ENCODE results near the gene SORCS2. TPM values are rescaled to one million over a fixed set of nuclear protein-coding genes. Genes with fewer than 3 reads are reported as not detected.

The SORCS2 gene
- total and polyA plus RNA-seq, 2 of the 13 experiments (the other 11 are each of a cell fraction or from before 2014, with no cell fraction given): 0.82 to 1.0 TPM

DNA sequence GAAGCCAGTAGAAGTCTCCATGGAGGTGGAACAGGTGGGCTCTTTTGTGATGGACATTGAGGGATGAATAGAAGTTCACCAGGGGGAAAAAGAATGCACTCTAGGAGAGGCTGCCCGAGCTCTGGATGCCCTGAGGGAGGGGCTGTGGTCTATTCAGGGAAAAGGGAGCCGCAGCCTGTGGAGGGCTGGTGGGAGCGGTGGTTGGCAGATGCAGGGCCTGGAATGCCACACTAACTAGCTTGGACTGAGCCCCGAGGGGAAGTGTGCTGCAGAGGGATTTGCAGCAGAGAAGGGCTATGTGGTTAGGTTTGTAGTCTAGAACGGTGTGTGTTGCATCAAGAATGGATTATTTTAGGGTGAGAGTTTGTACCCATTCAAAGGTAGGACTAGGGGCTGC lies 271.9 kb downstream of the SORCS2 start:
- Histone ChIP-seq H3K4me1 (ENCODE audit: insufficient read depth, low read length) (peaks cover 13% of the 10 kb centered on the region), H4K20me1 (ENCODE audit: insufficient read depth, low read length) (no peaks in the 10 kb centered on the region), H3K36me3 (replicated peaks in 1 of 2; ENCODE audit: control insufficient read depth in 1 of 2, insufficient read depth in 2 of 2, low read length in 2 of 2) (no peaks in the 10 kb centered on the region), H3K79me2 (ENCODE audit: insufficient read depth, low read length) (no peaks in the 10 kb centered on the region), H3K9me3 (ENCODE audit: low read length) (no peaks in the 10 kb centered on the region), H3K4me2 (ENCODE audit: low read depth, low read length) (no peak overlapping the region), H3K27ac (ENCODE audit: extremely low read length, insufficient read depth, low read length) (no peak overlapping the region), H3K4me3 (replicated peaks in 1 of 3; ENCODE audit: insufficient read depth in 1 of 3, low read depth in 2 of 3, low read length in 3 of 3) (no peak overlapping the region), H3K9ac (ENCODE audit: insufficient read depth, low read depth, low read length) (no peak overlapping the region), H2AFZ (ENCODE audit: low read length) (no peak overlapping the region), H3K27me3 (ENCODE audit: control insufficient read depth in 1 of 2, insufficient read depth in 2 of 2, low read length in 2 of 2) (peaks cover 4 to 40% of the 10 kb centered on the region in 2 experiments; a peak in 4 of 5 replicates)
- intact Hi-C loops (cut with micrococcal nuclease; ENCODE audit: unreplicated experiment): no loop called here
- TF ChIP-seq, protein P1, sequence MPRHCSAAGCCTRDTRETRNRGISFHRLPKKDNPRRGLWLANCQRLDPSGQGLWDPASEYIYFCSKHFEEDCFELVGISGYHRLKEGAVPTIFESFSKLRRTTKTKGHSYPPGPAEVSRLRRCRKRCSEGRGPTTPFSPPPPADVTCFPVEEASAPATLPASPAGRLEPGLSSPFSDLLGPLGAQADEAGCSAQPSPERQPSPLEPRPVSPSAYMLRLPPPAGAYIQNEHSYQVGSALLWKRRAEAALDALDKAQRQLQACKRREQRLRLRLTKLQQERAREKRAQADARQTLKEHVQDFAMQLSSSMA (CRISPR knock-in tag; IDR thresholded peaks at IDR 0.05): no peak
- no peak for TF ChIP-seq KDM1A (CRISPR knock-in tag; IDR thresholded peaks at IDR 0.05)
- TF ChIP-seq AGO2 (optimal IDR thresholded peaks at IDR 0.05; ENCODE audit: low read depth, low read length): no peak
- TF ChIP-seq, protein P2, sequence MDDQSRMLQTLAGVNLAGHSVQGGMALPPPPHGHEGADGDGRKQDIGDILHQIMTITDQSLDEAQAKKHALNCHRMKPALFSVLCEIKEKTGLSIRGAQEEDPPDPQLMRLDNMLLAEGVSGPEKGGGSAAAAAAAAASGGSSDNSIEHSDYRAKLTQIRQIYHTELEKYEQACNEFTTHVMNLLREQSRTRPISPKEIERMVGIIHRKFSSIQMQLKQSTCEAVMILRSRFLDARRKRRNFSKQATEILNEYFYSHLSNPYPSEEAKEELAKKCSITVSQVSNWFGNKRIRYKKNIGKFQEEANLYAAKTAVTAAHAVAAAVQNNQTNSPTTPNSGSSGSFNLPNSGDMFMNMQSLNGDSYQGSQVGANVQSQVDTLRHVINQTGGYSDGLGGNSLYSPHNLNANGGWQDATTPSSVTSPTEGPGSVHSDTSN (CRISPR knock-in tag; IDR thresholded peaks at IDR 0.05; ENCODE audit: borderline replicate concordance): no peak
- TF ChIP-seq KDM3A (CRISPR knock-in tag; IDR thresholded peaks at IDR 0.05; ENCODE audit: low read depth): no peak
- TF ChIP-seq DNMT3B (CRISPR knock-in tag; conservative IDR thresholded peaks at IDR 0.05): no peak
- no peak for TF ChIP-seq ZNF660 (CRISPR knock-in tag; IDR thresholded peaks at IDR 0.05; ENCODE audit: borderline replicate concordance, low read depth)
- 40% methylated on average over 5 of the region's 5 CpGs for WGBS (ENCODE audit: low lambda C conversion rate)
- FAIRE-seq (no peak), ATAC-seq (no peak), DNase-seq (ENCODE audit: low spot score) (no peak)
- ChIA-PET POLR2A (no interaction called here), CTCF (ENCODE audit: low intra/inter-chr PET ratio, low total read pairs) (no interaction called here)
- BruUV-seq (replicated peaks): no TSS peak
- in situ Hi-C loops (cut with HindIII; ENCODE audit: extremely low pct_ligation_motif_present, low pct_unique_long_range_greater_than_20kb): no loop called here

DNA sequence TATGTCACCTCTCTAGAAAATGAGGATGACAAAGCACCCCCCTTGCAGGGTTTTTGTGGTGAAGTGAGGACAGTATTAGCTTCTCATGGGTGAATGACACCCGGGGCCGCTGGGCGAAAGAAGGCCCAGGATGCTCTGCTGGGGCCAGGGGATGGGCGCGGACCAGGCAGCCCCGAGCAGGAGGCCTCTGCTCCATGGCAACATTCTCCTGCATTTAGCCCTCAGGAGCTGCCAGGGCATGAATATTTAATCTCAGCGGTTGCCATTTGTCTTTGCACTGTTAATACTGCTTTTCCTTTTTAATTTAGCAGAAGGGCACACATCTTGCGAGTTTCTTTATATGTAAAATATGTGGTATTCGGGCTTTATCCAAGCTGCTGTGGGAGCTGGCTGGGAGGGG lies 272.7 kb downstream of the SORCS2 start:
- peaks cover 13% of the 10 kb centered on the region for H3K4me1 ChIP-seq (ENCODE audit: insufficient read depth, low read length)
- H3K9me3 ChIP-seq (ENCODE audit: low read length): no peaks in the 10 kb centered on the region
- CTCF ChIA-PET (ENCODE audit: low intra/inter-chr PET ratio, low total read pairs): no interaction called here
- FAIRE-seq (no peak), ATAC-seq (no peak), DNase-seq (ENCODE audit: low spot score) (no peak)
- POLR2A ChIA-PET: no interaction called here
- no peaks in the 10 kb centered on the region for H3K36me3 ChIP-seq (replicated peaks in 1 of 2; ENCODE audit: control insufficient read depth in 1 of 2, insufficient read depth in 2 of 2, low read length in 2 of 2)
- intact Hi-C loops (cut with micrococcal nuclease; ENCODE audit: unreplicated experiment) (no loop called here), in situ Hi-C loops (cut with HindIII; ENCODE audit: extremely low pct_ligation_motif_present, low pct_unique_long_range_greater_than_20kb) (no loop called here)
- no peak overlapping the region for H3K4me2 ChIP-seq (ENCODE audit: low read depth, low read length)
- no TSS peak for BruUV-seq (replicated peaks)
- H3K4me3 ChIP-seq (replicated peaks in 1 of 3; ENCODE audit: insufficient read depth in 1 of 3, low read depth in 2 of 3, low read length in 3 of 3): no peak overlapping the region
- H2AFZ ChIP-seq (ENCODE audit: low read length): no peak overlapping the region
- H3K27ac ChIP-seq (ENCODE audit: extremely low read length, insufficient read depth, low read length): no peak overlapping the region
- H3K79me2 ChIP-seq (ENCODE audit: insufficient read depth, low read length): no peaks in the 10 kb centered on the region
- H3K9ac ChIP-seq (ENCODE audit: insufficient read depth, low read depth, low read length): no peak overlapping the region
- H3K27me3 ChIP-seq (ENCODE audit: control insufficient read depth in 1 of 2, insufficient read depth in 2 of 2, low read length in 2 of 2): peaks cover 4 to 40% of the 10 kb centered on the region in 2 experiments; a peak in 4 of 5 replicates
- no peaks in the 10 kb centered on the region for H4K20me1 ChIP-seq (ENCODE audit: insufficient read depth, low read length)
- WGBS (ENCODE audit: low lambda C conversion rate): 61% methylated on average over 9 of the region's 9 CpGs
- TF ChIP-seq, protein P3, sequence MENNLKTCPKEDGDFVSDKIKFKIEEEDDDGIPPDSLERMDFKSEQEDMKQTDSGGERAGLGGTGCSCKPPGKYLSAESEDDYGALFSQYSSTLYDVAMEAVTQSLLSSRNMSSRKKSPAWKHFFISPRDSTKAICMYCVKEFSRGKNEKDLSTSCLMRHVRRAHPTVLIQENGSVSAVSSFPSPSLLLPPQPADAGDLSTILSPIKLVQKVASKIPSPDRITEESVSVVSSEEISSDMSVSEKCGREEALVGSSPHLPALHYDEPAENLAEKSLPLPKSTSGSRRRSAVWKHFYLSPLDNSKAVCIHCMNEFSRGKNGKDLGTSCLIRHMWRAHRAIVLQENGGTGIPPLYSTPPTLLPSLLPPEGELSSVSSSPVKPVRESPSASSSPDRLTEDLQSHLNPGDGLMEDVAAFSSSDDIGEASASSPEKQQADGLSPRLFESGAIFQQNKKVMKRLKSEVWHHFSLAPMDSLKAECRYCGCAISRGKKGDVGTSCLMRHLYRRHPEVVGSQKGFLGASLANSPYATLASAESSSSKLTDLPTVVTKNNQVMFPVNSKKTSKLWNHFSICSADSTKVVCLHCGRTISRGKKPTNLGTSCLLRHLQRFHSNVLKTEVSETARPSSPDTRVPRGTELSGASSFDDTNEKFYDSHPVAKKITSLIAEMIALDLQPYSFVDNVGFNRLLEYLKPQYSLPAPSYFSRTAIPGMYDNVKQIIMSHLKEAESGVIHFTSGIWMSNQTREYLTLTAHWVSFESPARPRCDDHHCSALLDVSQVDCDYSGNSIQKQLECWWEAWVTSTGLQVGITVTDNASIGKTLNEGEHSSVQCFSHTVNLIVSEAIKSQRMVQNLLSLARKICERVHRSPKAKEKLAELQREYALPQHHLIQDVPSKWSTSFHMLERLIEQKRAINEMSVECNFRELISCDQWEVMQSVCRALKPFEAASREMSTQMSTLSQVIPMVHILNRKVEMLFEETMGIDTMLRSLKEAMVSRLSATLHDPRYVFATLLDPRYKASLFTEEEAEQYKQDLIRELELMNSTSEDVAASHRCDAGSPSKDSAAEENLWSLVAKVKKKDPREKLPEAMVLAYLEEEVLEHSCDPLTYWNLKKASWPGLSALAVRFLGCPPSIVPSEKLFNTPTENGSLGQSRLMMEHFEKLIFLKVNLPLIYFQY (CRISPR knock-in tag; IDR thresholded peaks at IDR 0.05; ENCODE audit: borderline replicate concordance): no peak
- TF ChIP-seq, protein P4, sequence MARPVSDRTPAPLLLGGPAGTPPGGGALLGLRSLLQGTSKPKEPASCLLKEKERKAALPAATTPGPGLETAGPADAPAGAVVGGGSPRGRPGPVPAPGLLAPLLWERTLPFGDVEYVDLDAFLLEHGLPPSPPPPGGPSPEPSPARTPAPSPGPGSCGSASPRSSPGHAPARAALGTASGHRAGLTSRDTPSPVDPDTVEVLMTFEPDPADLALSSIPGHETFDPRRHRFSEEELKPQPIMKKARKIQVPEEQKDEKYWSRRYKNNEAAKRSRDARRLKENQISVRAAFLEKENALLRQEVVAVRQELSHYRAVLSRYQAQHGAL (CRISPR knock-in tag; IDR thresholded peaks at IDR 0.05; ENCODE audit: not compliant biosample characterization): no peak
- TF ChIP-seq HDAC2 (CRISPR knock-in tag; IDR thresholded peaks at IDR 0.05) (no peak), CC2D1A (CRISPR knock-in tag; IDR thresholded peaks at IDR 0.05) (no peak), PAWR (CRISPR knock-in tag; IDR thresholded peaks at IDR 0.05; ENCODE audit: borderline replicate concordance) (no peak), ZNF292 (CRISPR knock-in tag; IDR thresholded peaks at IDR 0.05; ENCODE audit: borderline replicate concordance, low read depth) (no peak)
